H9 (cell line): ENCODE measurements around the gene ELAVL1. TPM values are rescaled to one million over a fixed set of nuclear protein-coding genes. Genes with fewer than 3 reads are reported as not detected.

Experiments
- DNase-seq: peaks from one replicate; pipeline ENCODE4 v3.0.0-alpha.2; 2017
- H2AFZ ChIP-seq: one replicate; pipeline ENCODE4 v1.6.1; 2013; ENCODE audit warnings: mild to moderate bottlenecking, low read length, control low read depth, moderate library complexity
- H2AK5ac ChIP-seq: 2 replicates; pipeline ENCODE4 v1.6.1; 2013; ENCODE audit warnings: low read length, control low read depth, mixed read lengths; ENCODE audit not compliant: insufficient read length
- H2BK120ac ChIP-seq: one replicate; pipeline ENCODE4 v1.6.1; 2013; ENCODE audit warnings: low read depth, mild to moderate bottlenecking, low read length, control low read depth, inconsistent platforms; ENCODE audit not compliant: poor library complexity, severe bottlenecking
- H2BK12ac ChIP-seq: 2 replicates; pipeline ENCODE4 v1.6.1; 2013; ENCODE audit warnings: low read length, control low read depth, mixed read lengths, low read depth; ENCODE audit not compliant: insufficient read length
- H2BK15ac ChIP-seq: 2 replicates; pipeline ENCODE4 v1.6.1; 2013; ENCODE audit warnings: low read depth, low read length, control low read depth
- H2BK20ac ChIP-seq: one replicate; pipeline ENCODE4 v1.6.1; 2013; ENCODE audit warnings: low read depth, mild to moderate bottlenecking, low read length, control low read depth, inconsistent platforms; ENCODE audit not compliant: poor library complexity, severe bottlenecking
- H2BK5ac ChIP-seq: 2 replicates; pipeline ENCODE4 v1.6.1; 2013; ENCODE audit warnings: low read length, control low read depth, mixed read lengths; ENCODE audit not compliant: insufficient read length
- H3K14ac ChIP-seq: 2 replicates; pipeline ENCODE4 v1.6.1; 2013; ENCODE audit warnings: low read length, control low read depth; ENCODE audit not compliant: insufficient read depth
- H3K18ac ChIP-seq: 2 replicates; pipeline ENCODE4 v1.6.1; 2013; ENCODE audit warnings: low read depth, mild to moderate bottlenecking, mixed read lengths, low read length, control low read depth; ENCODE audit not compliant: insufficient read length
- H3K23ac ChIP-seq: 2 replicates; pipeline ENCODE4 v1.6.1; 2013; ENCODE audit warnings: low read length, control low read depth, mixed read lengths, low read depth; ENCODE audit not compliant: insufficient read length
- H3K23me2 ChIP-seq: 2 replicates; pipeline ENCODE4 v1.6.1; 2013; ENCODE audit warnings: low read depth, mild to moderate bottlenecking, mixed read lengths, low read length, control low read depth; ENCODE audit not compliant: insufficient read length, poor library complexity, severe bottlenecking
- H3K27ac ChIP-seq: 2 replicates; pipeline ENCODE4 v1.5.1; 2013; ENCODE audit warnings: low read length, control low read depth, mixed read lengths, low read depth; ENCODE audit not compliant: insufficient read length
- H3K27me3 ChIP-seq: 2 replicates; pipeline ENCODE4 v1.6.1; 2013; ENCODE audit warnings: low read length, control low read depth, inconsistent platforms; ENCODE audit not compliant: insufficient read depth
- H3K4ac ChIP-seq: 2 replicates; pipeline ENCODE4 v1.6.1; 2013; ENCODE audit warnings: low read depth, mild to moderate bottlenecking, control low read depth, inconsistent platforms, low read length, moderate library complexity
- H3K4me1 ChIP-seq: 2 replicates; pipeline ENCODE4 v1.6.1; 2013; ENCODE audit warnings: low read length, control low read depth, inconsistent platforms; ENCODE audit not compliant: insufficient read depth
- H3K4me2 ChIP-seq: 2 replicates; pipeline ENCODE4 v1.6.1; 2013; ENCODE audit warnings: low read length, control low read depth, mixed read lengths; ENCODE audit not compliant: insufficient read length, insufficient read depth
- H3K56ac ChIP-seq: 2 replicates; pipeline ENCODE4 v1.6.1; 2013; ENCODE audit warnings: low read depth, mild to moderate bottlenecking, mixed read lengths, low read length, control low read depth; ENCODE audit not compliant: insufficient read length
- H3K79me1 ChIP-seq: 2 replicates; pipeline ENCODE4 v1.6.1; 2013; ENCODE audit warnings: low read depth, mild to moderate bottlenecking, moderate library complexity, low read length, control low read depth, inconsistent platforms; ENCODE audit not compliant: insufficient read depth, poor library complexity, severe bottlenecking
- H3K79me2 ChIP-seq: 2 replicates; pipeline ENCODE4 v1.6.1; 2013; ENCODE audit warnings: low read length, control low read depth, inconsistent platforms; ENCODE audit not compliant: insufficient read depth
- H3K9ac ChIP-seq: 2 replicates; pipeline ENCODE4 v1.6.1; 2013; ENCODE audit warnings: low read length, control low read depth, mixed read lengths; ENCODE audit not compliant: insufficient read length; ENCODE audit errors: extremely low read depth
- H3K9me3 ChIP-seq: one replicate; pipeline ENCODE4 v1.6.1; 2013; ENCODE audit warnings: low read depth, low read length, inconsistent platforms; ENCODE audit not compliant: control insufficient read depth
- H3T11ph ChIP-seq: one replicate; pipeline ENCODE4 v1.6.1; 2013; ENCODE audit warnings: mild to moderate bottlenecking, low read length, control low read depth, inconsistent platforms
- H4K20me1 ChIP-seq: one replicate; pipeline ENCODE4 v1.6.1; 2013; ENCODE audit not compliant: control insufficient read depth, insufficient read length, insufficient read depth
- H4K5ac ChIP-seq: 2 replicates; pipeline ENCODE4 v1.6.1; 2013; ENCODE audit warnings: low read depth, mild to moderate bottlenecking, mixed read lengths, low read length, control low read depth; ENCODE audit not compliant: insufficient read length
- H4K8ac ChIP-seq: replicated peaks from 2 replicates; pipeline ENCODE4 v1.6.1; 2013; ENCODE audit warnings: low read length, control low read depth, mixed read lengths, low read depth; ENCODE audit not compliant: insufficient read length
- H4K91ac ChIP-seq: 2 replicates; pipeline ENCODE4 v1.6.1; 2013; ENCODE audit warnings: low read depth, mild to moderate bottlenecking, moderate library complexity, mixed read lengths, low read length, control low read depth; ENCODE audit not compliant: insufficient read length
- H3K27ac Mint-ChIP-seq, 3 experiments: 2 replicates in 2 of 3; 3 replicates in 1 of 3; pipeline ENCODE4 v1.8.0; 2020 to 2021; ENCODE audit warnings: mixed read lengths in 3 of 3, mild to moderate bottlenecking in 1 of 3, moderate library complexity in 1 of 3
- H3K27me3 Mint-ChIP-seq: 2 replicates; pipeline ENCODE4 v1.8.0; 2021; ENCODE audit warnings: low read depth, mild to moderate bottlenecking, moderate library complexity, mixed read lengths
- H3K36me3 Mint-ChIP-seq, 3 experiments: 2 replicates in 2 of 3; 3 replicates in 1 of 3; pipeline ENCODE4 v1.8.0; 2020 to 2021; ENCODE audit warnings: low read depth in 3 of 3, mixed read lengths in 3 of 3; ENCODE audit not compliant: insufficient read depth in 1 of 3
- H3K4me1 Mint-ChIP-seq, 2 experiments: 2 replicates each; pipeline ENCODE4 v1.8.0; 2020; ENCODE audit warnings: mixed read lengths in 2 of 2
- H3K4me3 Mint-ChIP-seq, 2 experiments: 2 replicates in 1 of 2; 3 replicates in 1 of 2; pipeline ENCODE4 v1.8.0; 2020 to 2021; ENCODE audit warnings: mild to moderate bottlenecking in 2 of 2, mixed read lengths in 2 of 2, moderate library complexity in 1 of 2
- H3K9me3 Mint-ChIP-seq, 2 experiments: 2 replicates in 1 of 2; 3 replicates in 1 of 2; pipeline ENCODE4 v1.8.0; 2020; ENCODE audit warnings: mild to moderate bottlenecking in 2 of 2, mixed read lengths in 2 of 2, moderate library complexity in 1 of 2
- CTCF ChIP-seq: fragments of 200-600 bp; sonication (generic); conservative IDR thresholded peaks from 3 replicates; pipeline ENCODE4 v1.8.0; 2021; ENCODE audit warnings: antibody characterized with exemption, mild to moderate bottlenecking
- WGBS: extraction: QIAGEN DNeasy Blood & Tissue Kit; methylation state at CpG from one replicate; pipeline ENCODE4 v1.1.7; 2013; ENCODE audit warnings: missing lambda C conversion rate, low lambda C conversion rate, mixed read lengths; ENCODE audit not compliant: insufficient read length; ENCODE audit errors: extremely low coverage; 5-methylcytosine and 5-hydroxymethylcytosine counted together
- total RNA-seq: library from RNA; stranded (reverse); gene quantifications from 2 replicates; pipeline ENCODE4 v1.2.1, GENCODE V29; 2021

The ELAVL1 gene
- total RNA-seq, 1 experiment from 2014 or later = 149 TPM

GRCh38 chr19:7953576-7953975, 51.9 kb downstream of the ELAVL1 start:
- Histone ChIP-seq H4K91ac (no peak overlapping the region), H4K20me1 (no peaks in the 10 kb centered on the region), H2BK120ac (no peak overlapping the region), H4K8ac (no peak overlapping the region), H3K9me3 (no peaks in the 10 kb centered on the region), H2BK15ac (no peak overlapping the region), H3K4ac (no peak overlapping the region), H3K27ac (no peak overlapping the region), H2BK20ac (no peak overlapping the region), H3K4me2 (no peak overlapping the region), H2BK12ac (no peak overlapping the region), H3K23ac (no peak overlapping the region), H3K23me2 (no peaks in the 10 kb centered on the region), H2AFZ (no peak overlapping the region), H3T11ph (no peak overlapping the region), H3K56ac (no peak overlapping the region), H4K5ac (no peak overlapping the region), H3K79me1 (no peaks in the 10 kb centered on the region), H3K27me3 (no peaks in the 10 kb centered on the region), H3K79me2 (no peaks in the 10 kb centered on the region), H3K4me1 (no peaks in the 10 kb centered on the region; the same call in 1 of the 2 replicates), H3K18ac (no peak overlapping the region), H3K14ac (no peak overlapping the region), H2BK5ac (no peak overlapping the region), H3K9ac (no peak overlapping the region), H2AK5ac (no peak overlapping the region)
- TF ChIP-seq CTCF = no peak
- H3K36me3 Mint-ChIP-seq = peaks cover 0 to 5% (median 4%) of the 10 kb centered on the region in 3 experiments; a peak in 4 of 7 replicates
- no peak overlapping the region for H3K4me3 Mint-ChIP-seq
- no peak for DNase-seq
- no peaks in the 10 kb centered on the region for H3K27me3 Mint-ChIP-seq
- WGBS = no CpG with 5 or more reads among the region's 7 CpGs
- H3K4me1 Mint-ChIP-seq = peaks cover 11 to 13% of the 10 kb centered on the region in 2 experiments; a peak in 3 of 4 replicates
- peak overlapping the region in 1 of 3 experiments; percentile 45; a peak in 2 of 7 replicates for H3K27ac Mint-ChIP-seq
- no peaks in the 10 kb centered on the region; a peak in 2 of 5 replicates for H3K9me3 Mint-ChIP-seq
